Gastroesophageal sphincter (tissue), 3 donors: ENCODE data around the gene KAT2A.

Source experiments
- POLR2A ChIP-seq, 2 donors: fragments of 450-650 bp; IDR thresholded peaks; one replicate each; pipeline ENCODE4 v1.6.1; 2017; ENCODE audit warnings: antibody characterized with exemption in 2 of 2, mild to moderate bottlenecking in 2 of 2, moderate library complexity in 1 of 2
- TF ChIP-seq, protein P1 (sequence below), 4 experiments: fragments of 200-600 bp in 2 of 4; fragments of 450-650 bp in 2 of 4; sonication (generic) in 1 of 4; IDR thresholded peaks; one replicate each; pipeline ENCODE4 v1.5.1; 2017 to 2019; ENCODE audit warnings: antibody characterized with exemption in 4 of 4, mild to moderate bottlenecking in 2 of 4, moderate library complexity in 2 of 4

DNA sequence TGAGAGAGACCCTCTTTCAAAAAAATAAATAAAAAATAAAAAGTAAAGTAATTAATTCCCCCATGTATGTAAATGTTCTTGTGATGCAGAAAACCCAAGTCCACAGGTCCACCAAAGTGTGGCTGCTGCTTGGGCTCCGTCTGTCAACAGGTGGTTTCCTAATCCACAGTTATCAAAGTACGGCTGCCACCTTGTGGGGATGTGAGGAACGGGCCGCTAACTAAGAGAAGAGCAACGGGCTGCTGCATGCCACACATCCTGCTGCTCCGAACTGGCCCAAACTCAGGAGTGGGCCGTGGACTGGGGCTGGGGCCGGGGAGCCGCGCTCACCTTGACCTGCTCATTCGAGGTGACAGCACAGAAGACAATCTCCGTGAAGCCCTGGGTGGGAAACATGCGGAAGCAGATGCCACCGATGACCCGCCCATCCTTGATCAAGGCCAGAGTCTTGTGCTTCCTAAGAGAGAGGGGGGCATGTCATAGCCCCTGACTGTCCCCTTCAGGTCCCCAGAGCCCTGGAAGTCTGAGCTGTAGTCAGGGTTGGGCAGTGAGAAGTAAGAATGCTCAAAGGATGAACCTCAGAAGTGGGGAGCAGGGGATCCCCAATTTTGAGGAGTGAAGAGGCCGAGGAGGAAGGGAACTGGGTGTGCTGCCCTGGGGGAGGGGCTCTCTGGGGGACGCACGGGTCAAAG, 4.3 kb downstream of the KAT2A start:
- TF ChIP-seq, protein P1, sequence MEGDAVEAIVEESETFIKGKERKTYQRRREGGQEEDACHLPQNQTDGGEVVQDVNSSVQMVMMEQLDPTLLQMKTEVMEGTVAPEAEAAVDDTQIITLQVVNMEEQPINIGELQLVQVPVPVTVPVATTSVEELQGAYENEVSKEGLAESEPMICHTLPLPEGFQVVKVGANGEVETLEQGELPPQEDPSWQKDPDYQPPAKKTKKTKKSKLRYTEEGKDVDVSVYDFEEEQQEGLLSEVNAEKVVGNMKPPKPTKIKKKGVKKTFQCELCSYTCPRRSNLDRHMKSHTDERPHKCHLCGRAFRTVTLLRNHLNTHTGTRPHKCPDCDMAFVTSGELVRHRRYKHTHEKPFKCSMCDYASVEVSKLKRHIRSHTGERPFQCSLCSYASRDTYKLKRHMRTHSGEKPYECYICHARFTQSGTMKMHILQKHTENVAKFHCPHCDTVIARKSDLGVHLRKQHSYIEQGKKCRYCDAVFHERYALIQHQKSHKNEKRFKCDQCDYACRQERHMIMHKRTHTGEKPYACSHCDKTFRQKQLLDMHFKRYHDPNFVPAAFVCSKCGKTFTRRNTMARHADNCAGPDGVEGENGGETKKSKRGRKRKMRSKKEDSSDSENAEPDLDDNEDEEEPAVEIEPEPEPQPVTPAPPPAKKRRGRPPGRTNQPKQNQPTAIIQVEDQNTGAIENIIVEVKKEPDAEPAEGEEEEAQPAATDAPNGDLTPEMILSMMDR (IDR thresholded peaks at IDR 0.05) = peak in 3 of 4 experiments; percentile 86 to 88 (median 87)
- TF ChIP-seq POLR2A (IDR thresholded peaks at IDR 0.05) = no peak
